Left lung (tissue), 10 donors: Measurements from ENCODE around the gene GCM1. TPM values are rescaled to one million over a fixed set of nuclear protein-coding genes. Genes with fewer than 3 reads are reported as not detected.

Experiments used
- ATAC-seq: fragments of 200-7000 bp; cut with Tn5 transposase; one replicate; pipeline ENCODE4 v1.9.1; 2020; ENCODE audit warnings: moderate library complexity
- DNase-seq, 4 donors: peaks; one replicate each; pipeline ENCODE4 v3.0.0-alpha.2; 2013 to 2020
- H3K27ac ChIP-seq, 2 donors: fragments of 200-600 bp; sonication (generic) in 1 of 2; one replicate each; pipeline versions ENCODE4 v1.5.0 to v1.8.0; 2020 to 2021
- H3K27me3 ChIP-seq, 2 donors: fragments of 200-600 bp; sonication (generic) in 1 of 2; one replicate each; pipeline versions ENCODE4 v1.5.0 to v1.8.0; 2020 to 2021
- H3K36me3 ChIP-seq, 2 donors: fragments of 200-600 bp; sonication (generic) in 1 of 2; one replicate each; pipeline versions ENCODE4 v1.5.0 to v1.8.0; 2020 to 2021
- H3K4me1 ChIP-seq, 2 donors: fragments of 200-600 bp; one replicate each; pipeline ENCODE4 v1.8.0; 2021
- H3K4me3 ChIP-seq, 2 donors: fragments of 200-600 bp; sonication (generic) in 1 of 2; one replicate each; pipeline versions ENCODE4 v1.5.0 to v1.8.0; 2020 to 2021; ENCODE audit warnings: mild to moderate bottlenecking in 1 of 2
- H3K9me3 ChIP-seq, 2 donors: fragments of 200-600 bp; sonication (generic) in 1 of 2; one replicate each; pipeline versions ENCODE4 v1.5.0 to v1.8.0; 2020 to 2021
- intact Hi-C, 2 donors: fragments of 100-400 bp; cut with DNase I; formaldehyde crosslinking; loops; one replicate each; pipeline versions ENCODE4 v1.11.2 to v1.14.2; 2022
- polyA plus RNA-seq, 6 donors: library from polyadenylated mRNA; unstranded; fragments of 120-200 nt; gene quantifications; one replicate each; pipeline ENCODE4 v1.2.1, GENCODE V29; 2013; ENCODE audit not compliant: insufficient read length in 6 of 6
- total RNA-seq, 2 donors: library from RNA; stranded (reverse); fragmentation: NEBNext Ultra II Directional; extraction: Animal tissue kit (Norgen Biotek cat#: 25700); gene quantifications; one replicate each; pipeline ENCODE4 v1.2.1, GENCODE V29; 2021
- TF ChIP-seq, protein P1 (sequence below), 2 donors: fragments of 200-600 bp; sonication (generic) in 1 of 2; IDR thresholded peaks; one replicate each; pipeline versions ENCODE4 v1.5.0 to v1.8.0; 2021; ENCODE audit warnings: antibody characterized with exemption in 2 of 2
- donor health status: DM: no; HTN: yes; CAD: no.
- donor health status: DM: no; HTN: no; CAD: no.

Gene GCM1
- total and polyA plus RNA-seq, 8 donors: 0.06 to 0.18 TPM; not detected in 6

DNA sequence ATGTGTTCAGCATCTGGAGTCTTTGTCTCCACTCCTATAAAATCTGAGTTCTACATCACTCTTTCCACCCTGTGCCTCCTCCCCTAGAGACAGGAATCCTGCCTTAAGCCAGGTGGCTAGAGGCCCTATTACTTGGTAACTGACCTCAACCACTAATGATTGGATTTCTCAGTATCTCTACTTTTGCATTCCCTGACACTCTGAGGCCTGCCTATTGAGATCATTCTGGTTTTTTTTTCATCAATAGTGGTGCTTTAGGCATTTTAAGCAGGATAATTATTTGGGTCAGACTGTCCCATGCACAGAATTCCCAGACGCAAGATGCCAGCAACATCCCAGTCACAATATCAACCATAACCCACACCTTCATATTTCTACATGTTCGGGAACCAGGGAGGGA lies 3.9 kb upstream of the GCM1 start:
- Histone ChIP-seq H3K9me3 (no peaks in the 10 kb centered on the region), H3K4me1 (no peaks in the 10 kb centered on the region), H3K36me3 (no peaks in the 10 kb centered on the region), H3K4me3 (no peak overlapping the region), H3K27me3 (no peaks in the 10 kb centered on the region), H3K27ac (no peak overlapping the region)
- TF ChIP-seq, protein P1, sequence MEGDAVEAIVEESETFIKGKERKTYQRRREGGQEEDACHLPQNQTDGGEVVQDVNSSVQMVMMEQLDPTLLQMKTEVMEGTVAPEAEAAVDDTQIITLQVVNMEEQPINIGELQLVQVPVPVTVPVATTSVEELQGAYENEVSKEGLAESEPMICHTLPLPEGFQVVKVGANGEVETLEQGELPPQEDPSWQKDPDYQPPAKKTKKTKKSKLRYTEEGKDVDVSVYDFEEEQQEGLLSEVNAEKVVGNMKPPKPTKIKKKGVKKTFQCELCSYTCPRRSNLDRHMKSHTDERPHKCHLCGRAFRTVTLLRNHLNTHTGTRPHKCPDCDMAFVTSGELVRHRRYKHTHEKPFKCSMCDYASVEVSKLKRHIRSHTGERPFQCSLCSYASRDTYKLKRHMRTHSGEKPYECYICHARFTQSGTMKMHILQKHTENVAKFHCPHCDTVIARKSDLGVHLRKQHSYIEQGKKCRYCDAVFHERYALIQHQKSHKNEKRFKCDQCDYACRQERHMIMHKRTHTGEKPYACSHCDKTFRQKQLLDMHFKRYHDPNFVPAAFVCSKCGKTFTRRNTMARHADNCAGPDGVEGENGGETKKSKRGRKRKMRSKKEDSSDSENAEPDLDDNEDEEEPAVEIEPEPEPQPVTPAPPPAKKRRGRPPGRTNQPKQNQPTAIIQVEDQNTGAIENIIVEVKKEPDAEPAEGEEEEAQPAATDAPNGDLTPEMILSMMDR (IDR thresholded peaks at IDR 0.05): no peak
- intact Hi-C loops: no loop called here
- no peak for ATAC-seq
- no peak for DNase-seq

- no peak for ATAC-seq
- no peaks in the 10 kb centered on the region for H3K27me3 ChIP-seq
- intact Hi-C loops: no loop called here
- no peaks in the 10 kb centered on the region for H3K9me3 ChIP-seq
- no peaks in the 10 kb centered on the region for H3K36me3 ChIP-seq
- TF ChIP-seq, protein P1 (IDR thresholded peaks at IDR 0.05): no peak
- H3K4me1 ChIP-seq: no peaks in the 10 kb centered on the region
- H3K27ac ChIP-seq: no peak overlapping the region
- H3K4me3 ChIP-seq: no peak overlapping the region
- no peak for DNase-seq
These were observed 3.0 kb upstream of the GCM1 start for GRCh38 chr6:53151676-53152075.

GRCh38 chr6:53144802-53145201 lies 3.8 kb downstream of the GCM1 start:
- no peaks in the 10 kb centered on the region for H3K36me3 ChIP-seq
- DNase-seq (no peak), ATAC-seq (no peak)
- H3K4me3 ChIP-seq: no peak overlapping the region
- intact Hi-C loops: no loop called here
- TF ChIP-seq, protein P1 (IDR thresholded peaks at IDR 0.05): no peak
- peaks cover 0 to 3% of the 10 kb centered on the region in 2 donors for H3K27me3 ChIP-seq
- H3K9me3 ChIP-seq: no peaks in the 10 kb centered on the region
- no peaks in the 10 kb centered on the region for H3K4me1 ChIP-seq
- no peak overlapping the region for H3K27ac ChIP-seq

DNA sequence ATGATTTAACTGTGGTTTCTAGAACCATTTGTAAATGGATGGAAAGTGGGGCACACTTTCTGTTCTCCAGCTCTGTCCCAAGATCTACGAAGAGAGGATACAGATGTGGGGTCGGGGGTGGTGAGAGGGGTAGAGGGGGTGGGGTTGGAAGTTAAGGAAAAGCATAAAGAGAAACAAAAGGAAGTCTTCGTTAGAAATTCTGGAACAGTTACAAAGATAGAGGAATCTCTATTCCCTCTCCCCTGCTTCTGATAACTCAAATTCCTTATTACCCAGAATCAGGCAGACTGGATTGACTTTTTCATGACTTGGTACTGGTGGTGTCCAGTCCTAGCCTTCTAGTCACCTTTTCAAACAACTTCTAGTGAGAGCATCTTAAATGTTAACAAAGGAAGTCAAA lies 4.9 kb downstream of the GCM1 start:
- ATAC-seq (no peak), DNase-seq (no peak)
- Histone ChIP-seq H3K4me1 (no peaks in the 10 kb centered on the region), H3K36me3 (no peaks in the 10 kb centered on the region), H3K9me3 (no peaks in the 10 kb centered on the region), H3K27ac (no peak overlapping the region), H3K27me3 (peaks cover 0 to 4% of the 10 kb centered on the region in 2 donors), H3K4me3 (no peak overlapping the region)
- intact Hi-C loops: no loop called here
- TF ChIP-seq, protein P1 (IDR thresholded peaks at IDR 0.05): no peak

GRCh38 chr6:53142810-53143209 lies 5.8 kb downstream of the GCM1 start:
- no peaks in the 10 kb centered on the region for H3K9me3 ChIP-seq
- no peak for DNase-seq
- no peak for ATAC-seq
- no peaks in the 10 kb centered on the region for H3K4me1 ChIP-seq
- no peak overlapping the region for H3K4me3 ChIP-seq
- H3K36me3 ChIP-seq: no peaks in the 10 kb centered on the region
- intact Hi-C loops: no loop called here
- no peak overlapping the region for H3K27ac ChIP-seq
- peaks cover 0 to 4% of the 10 kb centered on the region in 2 donors for H3K27me3 ChIP-seq
- TF ChIP-seq, protein P1 (IDR thresholded peaks at IDR 0.05): no peak
